Neural progenitor cell (in vitro differentiated cells): ENCODE results near the gene PDX1. TPM values are rescaled to one million over a fixed set of nuclear protein-coding genes. Genes with fewer than 3 reads are reported as not detected.

Source experiments
- DNase-seq: peaks from one replicate; pipeline ENCODE4 v3.0.0-alpha.2; 2016; ENCODE audit warnings: low spot score
- H2AFZ ChIP-seq: fragments of 200-600 bp; sonication (generic); replicated peaks from 2 replicates; pipeline ENCODE4 v1.6.1; 2016; ENCODE audit warnings: antibody characterized with exemption
- H3F3A ChIP-seq: fragments of 200-600 bp; sonication (generic); 2 replicates; pipeline ENCODE4 v1.6.1; 2016; ENCODE audit warnings: antibody characterized with exemption, low read depth
- H3K27ac ChIP-seq: fragments of 200-600 bp; sonication (generic); 2 replicates; pipeline ENCODE4 v1.5.1; 2016; ENCODE audit warnings: mild to moderate bottlenecking
- H3K27me3 ChIP-seq: fragments of 200-600 bp; sonication (generic); 2 replicates; pipeline ENCODE4 v1.6.1; 2016; ENCODE audit warnings: mild to moderate bottlenecking, moderate library complexity
- H3K36me3 ChIP-seq: fragments of 200-600 bp; sonication (generic); 2 replicates; pipeline ENCODE4 v1.5.1; 2016
- H3K4me1 ChIP-seq: fragments of 200-600 bp; sonication (generic); 2 replicates; pipeline ENCODE4 v1.6.1; 2016; ENCODE audit warnings: mixed run types
- H3K4me2 ChIP-seq: fragments of 200-600 bp; sonication (generic); 2 replicates; pipeline ENCODE4 v1.6.1; 2016
- H3K4me3 ChIP-seq: fragments of 200-600 bp; sonication (generic); 2 replicates; pipeline ENCODE4 v1.5.1; 2016
- H3K79me2 ChIP-seq: fragments of 200-600 bp; sonication (generic); 2 replicates; pipeline ENCODE4 v1.6.1; 2016; ENCODE audit warnings: low read depth
- H3K9ac ChIP-seq: fragments of 200-600 bp; sonication (generic); 2 replicates; pipeline ENCODE4 v1.6.1; 2016
- H3K9me3 ChIP-seq: fragments of 200-600 bp; sonication (generic); 2 replicates; pipeline ENCODE4 v1.5.1; 2016; ENCODE audit warnings: low read depth
- H4K20me1 ChIP-seq: fragments of 200-600 bp; sonication (generic); 2 replicates; pipeline ENCODE4 v1.6.1; 2016; ENCODE audit warnings: low read depth
- H3K27ac Mint-ChIP-seq: 3 replicates; pipeline ENCODE4 v1.8.0; 2021; ENCODE audit warnings: mixed read lengths
- H3K27me3 Mint-ChIP-seq: 2 replicates; pipeline ENCODE4 v1.8.0; 2022; ENCODE audit warnings: low read depth, mild to moderate bottlenecking, inconsistent platforms, moderate library complexity, mixed read lengths; ENCODE audit not compliant: insufficient read depth
- H3K36me3 Mint-ChIP-seq: 3 replicates; pipeline ENCODE4 v1.8.0; 2021; ENCODE audit warnings: mixed read lengths
- H3K4me1 Mint-ChIP-seq: 3 replicates; pipeline ENCODE4 v1.8.0; 2021; ENCODE audit warnings: mixed read lengths
- H3K4me3 Mint-ChIP-seq: 3 replicates; pipeline ENCODE4 v1.8.0; 2021; ENCODE audit warnings: mild to moderate bottlenecking, moderate library complexity, mixed read lengths
- H3K9me3 Mint-ChIP-seq: 3 replicates; pipeline ENCODE4 v1.8.0; 2020; ENCODE audit warnings: mixed read lengths
- CTCF ChIP-seq: fragments of 200-600 bp; sonication (generic); IDR thresholded peaks from 2 replicates; pipeline ENCODE4 v1.5.1; 2017; ENCODE audit warnings: antibody characterized with exemption, mild to moderate bottlenecking
- EZH2 ChIP-seq: fragments of 200-600 bp; sonication (generic); IDR thresholded peaks from 2 replicates; pipeline ENCODE4 v1.6.1; 2017; ENCODE audit warnings: antibody characterized with exemption, mild to moderate bottlenecking, moderate library complexity
- EZH2phosphoT487 ChIP-seq: fragments of 200-600 bp; sonication (generic); IDR thresholded peaks from 2 replicates; pipeline ENCODE4 v1.6.1; 2017; ENCODE audit warnings: antibody characterized with exemption
- total RNA-seq: library from RNA; depleted of rRNA; stranded (reverse); fragments of >200 nt; gene quantifications from 2 replicates; pipeline ENCODE4 v1.2.3, GENCODE V29; 2015; ENCODE audit warnings: low replicate concordance

Gene PDX1
- total RNA-seq, 1 donor from 2014 or later: not detected

GRCh38 chr13:27909378-27909777 lies 10.4 kb upstream of the PDX1 start:
- Histone ChIP-seq H3K9me3 (no peaks in the 10 kb centered on the region), H3K27me3 (peaks cover 100% of the 10 kb centered on the region), H3K4me1 (no peaks in the 10 kb centered on the region), H4K20me1 (peaks cover 8% of the 10 kb centered on the region), H3K9ac (no peak overlapping the region), H2AFZ (no peak overlapping the region), H3K4me2 (no peak overlapping the region), H3K79me2 (no peaks in the 10 kb centered on the region), H3K27ac (no peak overlapping the region), H3F3A (peaks cover 4% of the 10 kb centered on the region), H3K4me3 (no peak overlapping the region), H3K36me3 (no peaks in the 10 kb centered on the region)
- Mint-ChIP-seq H3K27me3 (peaks cover 47% of the 10 kb centered on the region), H3K27ac (no peak overlapping the region), H3K9me3 (no peaks in the 10 kb centered on the region), H3K4me1 (no peaks in the 10 kb centered on the region), H3K36me3 (no peaks in the 10 kb centered on the region), H3K4me3 (no peak overlapping the region)
- TF ChIP-seq EZH2phosphoT487 (no peak), CTCF (no peak), EZH2 (no peak)
- DNase-seq: no peak

GRCh38 chr13:27911521-27911920 lies 8.3 kb upstream of the PDX1 start:
- Mint-ChIP-seq H3K36me3 (no peaks in the 10 kb centered on the region), H3K27ac (no peak overlapping the region), H3K27me3 (peaks cover 56% of the 10 kb centered on the region), H3K4me1 (no peaks in the 10 kb centered on the region), H3K4me3 (no peak overlapping the region), H3K9me3 (no peaks in the 10 kb centered on the region)
- Histone ChIP-seq H3K9ac (no peak overlapping the region), H2AFZ (no peak overlapping the region), H3K4me3 (no peak overlapping the region), H4K20me1 (peaks cover 21% of the 10 kb centered on the region), H3K4me1 (no peaks in the 10 kb centered on the region), H3F3A (peaks cover 4% of the 10 kb centered on the region), H3K36me3 (no peaks in the 10 kb centered on the region), H3K27ac (no peak overlapping the region), H3K4me2 (no peak overlapping the region), H3K27me3 (peaks cover 100% of the 10 kb centered on the region), H3K79me2 (no peaks in the 10 kb centered on the region), H3K9me3 (no peaks in the 10 kb centered on the region)
- no peak for DNase-seq
- no peak for TF ChIP-seq EZH2phosphoT487
- no peak for TF ChIP-seq EZH2

- H3K27ac ChIP-seq: no peak overlapping the region
- H3K9ac ChIP-seq: no peak overlapping the region
- Mint-ChIP-seq H3K9me3 (no peaks in the 10 kb centered on the region), H3K27me3 (peaks cover 64% of the 10 kb centered on the region), H3K4me3 (no peak overlapping the region), H3K4me1 (peaks cover 6% of the 10 kb centered on the region), H3K36me3 (no peaks in the 10 kb centered on the region), H3K27ac (no peak overlapping the region)
- H4K20me1 ChIP-seq: peaks cover 37% of the 10 kb centered on the region
- no peaks in the 10 kb centered on the region for H3K36me3 ChIP-seq
- no peaks in the 10 kb centered on the region for H3K79me2 ChIP-seq
- H3F3A ChIP-seq: peaks cover 16% of the 10 kb centered on the region
- H2AFZ ChIP-seq: no peak overlapping the region
- peaks cover 9% of the 10 kb centered on the region for H3K4me1 ChIP-seq
- peaks cover 100% of the 10 kb centered on the region for H3K27me3 ChIP-seq
- no peak overlapping the region for H3K4me3 ChIP-seq
- TF ChIP-seq CTCF (no peak), EZH2phosphoT487 (no peak), EZH2 (no peak)
- no peak overlapping the region for H3K4me2 ChIP-seq
- no peak for DNase-seq
- no peaks in the 10 kb centered on the region for H3K9me3 ChIP-seq
These were observed 6.6 kb upstream of the PDX1 start for GRCh38 chr13:27913160-27913559.

GRCh38 chr13:27915301-27916207 lies 4.2 kb upstream of the PDX1 start:
- peaks cover 61% of the 10 kb centered on the region for H4K20me1 ChIP-seq
- H3K9me3 Mint-ChIP-seq: no peaks in the 10 kb centered on the region
- H3F3A ChIP-seq: peaks cover 30% of the 10 kb centered on the region
- H2AFZ ChIP-seq: no peak overlapping the region
- H3K27me3 Mint-ChIP-seq: peaks cover 76% of the 10 kb centered on the region
- H3K27ac Mint-ChIP-seq: no peak overlapping the region
- peaks cover 100% of the 10 kb centered on the region for H3K27me3 ChIP-seq
- no peaks in the 10 kb centered on the region for H3K9me3 ChIP-seq
- no peak for DNase-seq
- no peak overlapping the region for H3K4me3 Mint-ChIP-seq
- H3K4me3 ChIP-seq: no peak overlapping the region
- peaks cover 13% of the 10 kb centered on the region for H3K4me1 Mint-ChIP-seq
- no peak overlapping the region for H3K4me2 ChIP-seq
- H3K27ac ChIP-seq: no peak overlapping the region
- TF ChIP-seq EZH2: no peak
- H3K36me3 Mint-ChIP-seq: no peaks in the 10 kb centered on the region
- no peaks in the 10 kb centered on the region for H3K36me3 ChIP-seq
- no peak overlapping the region for H3K9ac ChIP-seq
- peaks cover 23% of the 10 kb centered on the region for H3K4me1 ChIP-seq
- H3K79me2 ChIP-seq: no peaks in the 10 kb centered on the region
